ENCODE data around the gene PDIA5.

DNA sequence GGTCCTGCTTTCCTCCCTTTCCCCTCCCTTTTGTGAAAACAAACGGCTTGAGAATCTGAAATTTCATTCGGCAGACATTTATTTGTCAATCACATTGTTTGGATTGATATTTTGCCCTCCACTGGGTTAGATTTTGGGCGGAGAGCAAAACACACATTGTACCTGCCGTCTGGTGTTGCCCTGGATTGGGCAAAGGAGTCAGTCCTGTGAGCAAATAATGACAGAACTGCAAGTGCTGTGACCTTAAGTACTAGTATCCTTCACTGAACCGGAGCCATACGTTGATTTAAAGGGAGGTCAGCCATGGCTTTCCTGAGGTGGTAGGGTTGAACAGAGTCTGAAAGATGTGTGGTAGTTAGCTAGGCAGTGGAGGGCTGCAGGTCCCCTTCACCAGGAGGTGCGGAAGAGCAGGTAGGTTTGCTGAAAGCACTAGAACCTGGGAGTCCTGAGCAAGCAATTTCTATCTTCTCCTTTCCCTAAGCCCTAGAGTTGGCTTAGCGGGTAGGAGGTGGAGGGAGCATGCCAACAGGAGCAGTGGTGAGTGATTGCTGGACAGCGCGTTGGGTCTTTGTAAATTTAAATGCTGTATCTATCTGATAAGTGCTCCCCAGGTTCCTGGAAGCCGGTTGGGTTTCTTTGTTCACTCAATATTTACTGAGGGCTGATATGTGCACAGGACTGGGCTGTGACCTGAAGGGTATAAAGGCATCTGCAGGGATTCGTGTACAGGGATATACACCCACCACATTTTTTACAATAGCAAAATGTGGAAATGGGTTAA lies 2.0 kb downstream of the PDIA5 start:
- TF ChIP-seq, protein P1, sequence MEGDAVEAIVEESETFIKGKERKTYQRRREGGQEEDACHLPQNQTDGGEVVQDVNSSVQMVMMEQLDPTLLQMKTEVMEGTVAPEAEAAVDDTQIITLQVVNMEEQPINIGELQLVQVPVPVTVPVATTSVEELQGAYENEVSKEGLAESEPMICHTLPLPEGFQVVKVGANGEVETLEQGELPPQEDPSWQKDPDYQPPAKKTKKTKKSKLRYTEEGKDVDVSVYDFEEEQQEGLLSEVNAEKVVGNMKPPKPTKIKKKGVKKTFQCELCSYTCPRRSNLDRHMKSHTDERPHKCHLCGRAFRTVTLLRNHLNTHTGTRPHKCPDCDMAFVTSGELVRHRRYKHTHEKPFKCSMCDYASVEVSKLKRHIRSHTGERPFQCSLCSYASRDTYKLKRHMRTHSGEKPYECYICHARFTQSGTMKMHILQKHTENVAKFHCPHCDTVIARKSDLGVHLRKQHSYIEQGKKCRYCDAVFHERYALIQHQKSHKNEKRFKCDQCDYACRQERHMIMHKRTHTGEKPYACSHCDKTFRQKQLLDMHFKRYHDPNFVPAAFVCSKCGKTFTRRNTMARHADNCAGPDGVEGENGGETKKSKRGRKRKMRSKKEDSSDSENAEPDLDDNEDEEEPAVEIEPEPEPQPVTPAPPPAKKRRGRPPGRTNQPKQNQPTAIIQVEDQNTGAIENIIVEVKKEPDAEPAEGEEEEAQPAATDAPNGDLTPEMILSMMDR (conservative IDR thresholded peaks at IDR 0.05), result no peak
- TF ChIP-seq ZFX (IDR thresholded peaks at IDR 0.05), result no peak
